Amygdala (tissue), 56 donors: ENCODE data around the gene SF3B2.
"Not testable (repeated sequence)": the region's sequence is repeated elsewhere in the genome, so short reads cannot be mapped to it uniquely, and the experiment has no call there.

ENCODE experiments used
- DNase-seq, 56 donors: peaks; one replicate each; lab custom pipeline; 2025; lab: John Stamatoyannopoulos, UW

SF3B2 gene

DNA sequence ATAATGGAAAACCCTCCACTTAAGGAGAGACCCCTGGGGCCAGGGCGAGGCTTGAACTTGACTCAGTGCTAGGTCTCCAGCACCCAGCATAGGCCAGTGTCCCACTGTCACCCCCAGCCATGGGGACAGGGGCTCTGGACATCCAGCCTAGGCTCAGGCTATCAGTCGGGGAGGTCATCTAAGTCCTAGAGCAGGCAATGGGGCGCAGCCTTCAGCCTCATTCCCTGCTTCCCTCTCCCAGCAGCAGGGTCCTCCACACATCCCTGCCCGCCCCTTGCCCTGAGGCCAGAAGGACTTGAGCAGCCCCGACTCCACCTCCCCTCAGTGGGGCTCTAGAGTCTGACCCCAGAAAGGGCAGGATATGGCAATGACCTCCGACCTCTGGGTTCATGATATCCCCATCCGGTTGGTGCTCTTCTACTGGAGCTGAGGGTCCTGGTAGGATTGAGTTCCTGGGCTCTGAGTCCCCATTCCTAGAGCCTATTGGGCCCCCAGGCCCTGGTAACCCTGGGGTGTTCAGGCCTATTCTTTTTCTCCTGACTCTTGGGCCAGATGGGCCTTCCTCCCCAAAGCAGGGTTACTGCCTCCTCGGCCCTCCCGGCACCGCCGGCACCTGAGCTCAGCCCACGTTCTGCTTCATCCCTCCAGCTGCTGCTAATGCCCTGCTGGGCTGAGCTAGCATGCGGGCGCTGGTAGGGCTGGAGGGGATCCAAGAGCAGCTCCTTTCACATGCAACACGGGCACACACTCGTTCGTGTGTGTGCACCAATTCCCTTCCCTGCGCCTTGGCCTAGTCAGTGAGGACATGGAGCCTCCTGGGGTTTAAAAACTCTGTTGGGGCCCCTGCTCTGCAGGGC, 36.0 kb upstream of the SF3B2 start:
- DNase-seq = no peak

DNA sequence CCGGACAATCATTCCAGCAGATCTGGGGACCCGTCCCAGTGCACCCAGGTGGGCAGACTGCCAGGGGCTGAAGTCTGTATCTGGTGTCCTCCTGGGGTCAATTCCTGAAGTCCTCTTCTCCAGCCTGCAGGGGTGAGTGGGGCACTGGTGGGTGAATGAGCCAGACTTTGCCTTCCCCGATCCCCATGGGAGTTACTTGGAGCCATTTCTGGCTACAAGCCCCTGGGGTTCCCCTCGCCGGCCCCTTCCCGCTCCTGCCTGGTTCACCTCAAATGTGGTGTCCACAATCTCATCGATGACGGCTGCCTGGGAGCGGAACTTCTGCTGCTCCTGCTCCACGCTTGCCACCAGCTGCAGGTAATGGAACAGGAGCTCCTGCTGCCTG, 35.4 kb upstream of the SF3B2 start:
- DNase-seq = no peak

DNA sequence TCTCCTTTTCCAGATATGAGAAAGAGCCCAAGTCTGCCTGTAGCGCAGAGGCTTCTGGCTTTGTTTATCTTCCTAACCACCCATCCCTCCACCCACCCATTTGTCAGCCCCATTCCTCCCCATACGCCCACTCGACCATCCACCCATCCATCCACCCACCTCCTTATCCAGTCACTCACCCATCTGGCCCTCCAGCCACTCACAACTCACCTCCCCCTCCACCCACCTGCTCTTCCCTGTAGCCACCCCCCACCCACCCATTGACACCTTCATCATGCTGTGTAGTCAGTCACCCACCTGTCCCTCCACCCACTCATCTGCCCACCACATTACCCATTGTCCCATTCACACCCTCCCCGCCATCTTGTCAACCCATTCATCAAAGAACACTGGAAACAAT, 34.8 kb upstream of the SF3B2 start:
- no peak for DNase-seq

DNA sequence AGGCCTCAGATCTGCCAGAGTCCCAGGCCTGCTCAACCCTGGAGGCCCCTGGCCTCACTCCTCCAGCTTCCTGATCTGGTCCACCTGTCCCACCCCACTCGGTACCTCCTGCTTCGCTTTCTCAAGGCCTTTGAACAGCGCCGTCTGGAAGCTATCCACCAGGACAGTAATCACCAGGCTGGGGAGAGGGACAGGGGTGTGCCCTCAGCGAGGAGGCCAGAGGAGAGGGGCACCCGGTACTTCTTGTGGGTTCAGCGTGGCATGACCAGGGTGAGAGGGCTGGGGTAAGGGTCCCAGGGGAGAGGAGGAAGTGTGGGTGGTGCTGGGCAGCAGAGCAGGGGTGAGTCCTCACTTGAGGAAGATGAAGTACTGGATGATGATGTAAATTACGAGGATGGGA, 32.0 kb upstream of the SF3B2 start:
- DNase-seq = no peak

DNA sequence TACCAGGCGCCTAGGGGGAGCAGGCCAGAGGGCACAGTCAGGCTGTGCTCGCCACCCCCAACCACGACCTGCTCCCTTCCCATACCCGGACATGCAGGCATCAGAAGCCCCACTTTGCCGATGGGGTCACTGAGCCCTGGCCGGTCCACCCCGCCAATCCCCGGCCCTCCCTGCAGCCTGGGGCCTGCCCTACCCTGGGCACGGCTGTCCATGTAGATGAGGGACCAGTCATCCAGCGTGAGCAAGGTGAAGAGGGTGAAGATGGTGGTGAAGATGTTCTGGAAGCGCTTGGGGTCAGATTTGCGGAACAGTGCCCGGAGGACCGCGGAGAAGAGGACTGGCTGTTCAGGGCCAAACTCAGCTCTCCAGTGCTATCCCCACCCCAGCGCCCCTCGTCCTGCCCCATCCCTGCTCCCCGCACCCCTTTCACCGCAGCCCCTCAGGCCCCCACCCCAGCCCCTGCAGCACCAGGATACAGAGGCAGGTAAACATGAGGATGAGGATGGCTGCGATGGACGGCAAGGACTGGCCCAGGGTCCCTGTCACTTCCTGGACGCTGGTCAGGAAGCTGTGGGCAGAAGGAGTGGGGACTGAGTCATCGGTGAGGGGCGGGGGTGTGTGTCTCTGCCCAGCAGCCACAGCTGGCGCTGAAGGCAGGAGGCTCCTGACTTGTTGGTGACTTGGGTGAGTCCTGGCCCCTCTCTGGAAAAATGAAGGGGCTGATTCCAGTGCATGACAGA, 31.4 kb upstream of the SF3B2 start:
- no peak for DNase-seq

DNA sequence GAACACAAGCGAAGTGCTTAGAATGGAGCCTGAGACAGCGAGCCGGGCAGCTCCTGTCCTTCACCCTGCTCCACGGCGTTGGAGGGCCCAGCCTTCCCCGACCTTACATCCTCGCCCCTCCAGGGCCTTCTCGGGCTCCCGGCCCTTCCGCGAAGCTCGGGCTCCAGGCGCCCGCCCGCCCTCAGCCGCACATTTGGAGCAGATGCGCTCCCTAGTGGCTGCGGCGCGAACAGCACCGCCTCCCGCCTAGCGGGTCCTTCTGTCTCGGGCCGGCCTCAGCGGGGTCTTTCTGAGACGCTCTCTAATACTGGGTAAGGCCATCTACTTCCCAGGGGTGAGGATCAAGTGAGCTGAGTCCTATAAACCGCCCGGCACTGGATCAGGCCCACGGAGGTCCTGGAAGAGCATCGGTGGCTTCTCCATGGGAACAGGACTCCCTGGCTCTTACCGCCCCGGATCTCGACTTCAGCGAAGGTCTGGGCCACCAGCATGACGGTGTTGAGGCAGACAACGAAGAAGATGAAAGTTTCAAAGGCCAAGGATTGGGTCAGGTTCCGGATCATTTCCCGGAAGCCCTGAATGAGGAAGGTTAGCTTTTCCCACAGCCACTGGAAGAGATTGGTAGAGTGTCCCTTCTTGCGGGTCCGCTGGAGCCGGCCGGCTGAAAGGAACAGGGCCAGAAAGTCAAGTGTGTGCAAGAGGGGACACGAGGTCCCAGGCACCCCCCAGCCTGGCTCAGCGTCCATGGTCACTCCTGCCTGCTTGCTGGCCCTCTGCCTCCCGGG, 29.6 kb upstream of the SF3B2 start:
- peak in 40 of 56 donors; percentile 1 to 75 (median 26) for DNase-seq

DNA sequence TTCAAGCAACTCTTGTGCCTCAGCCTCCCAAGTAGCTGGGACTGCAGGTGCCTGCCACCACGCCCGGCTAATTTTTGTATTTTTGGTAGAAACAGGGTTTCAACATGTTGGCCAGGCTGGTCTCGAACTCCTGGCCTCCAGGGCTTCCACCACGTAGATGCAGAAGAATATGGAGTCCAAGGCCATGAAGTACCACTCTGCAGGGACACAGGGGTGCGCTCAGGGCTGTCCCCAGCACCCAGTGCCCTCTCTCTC, 29.1 kb upstream of the SF3B2 start:
- not testable (repeated sequence) for DNase-seq

DNA sequence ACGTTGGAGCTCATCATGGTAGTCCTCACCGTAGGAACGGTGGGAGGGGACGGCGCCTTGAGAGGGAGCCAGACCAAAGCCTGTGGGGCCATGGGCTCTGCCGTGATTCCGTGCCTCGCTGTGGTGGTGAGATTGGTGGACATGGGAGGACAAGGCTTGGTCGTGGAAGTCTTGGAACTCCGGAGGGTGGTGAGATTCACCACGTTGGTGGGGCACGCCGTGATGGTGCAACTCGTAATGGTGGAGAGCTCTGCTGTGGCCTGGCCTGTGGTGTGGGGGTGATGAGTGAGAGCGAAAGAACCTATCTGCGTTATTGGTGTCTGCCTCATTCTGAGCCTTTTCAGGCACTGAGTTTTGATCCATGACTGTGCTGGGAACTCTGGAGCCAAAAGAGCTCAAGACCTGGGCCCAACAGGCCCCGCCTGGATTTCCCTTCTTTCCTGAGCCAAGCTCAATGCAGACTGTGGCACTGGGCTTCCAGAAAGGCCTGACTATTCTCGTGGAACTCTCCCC, 26.1 kb upstream of the SF3B2 start, which contains the start of gene CATSPER1:
Gene CATSPER1 (minus strand): TSS at position 463 of the 513 bp plus-strand sequence. CDS start 100 bp downstream, at position 363.
- no peak for DNase-seq

DNA sequence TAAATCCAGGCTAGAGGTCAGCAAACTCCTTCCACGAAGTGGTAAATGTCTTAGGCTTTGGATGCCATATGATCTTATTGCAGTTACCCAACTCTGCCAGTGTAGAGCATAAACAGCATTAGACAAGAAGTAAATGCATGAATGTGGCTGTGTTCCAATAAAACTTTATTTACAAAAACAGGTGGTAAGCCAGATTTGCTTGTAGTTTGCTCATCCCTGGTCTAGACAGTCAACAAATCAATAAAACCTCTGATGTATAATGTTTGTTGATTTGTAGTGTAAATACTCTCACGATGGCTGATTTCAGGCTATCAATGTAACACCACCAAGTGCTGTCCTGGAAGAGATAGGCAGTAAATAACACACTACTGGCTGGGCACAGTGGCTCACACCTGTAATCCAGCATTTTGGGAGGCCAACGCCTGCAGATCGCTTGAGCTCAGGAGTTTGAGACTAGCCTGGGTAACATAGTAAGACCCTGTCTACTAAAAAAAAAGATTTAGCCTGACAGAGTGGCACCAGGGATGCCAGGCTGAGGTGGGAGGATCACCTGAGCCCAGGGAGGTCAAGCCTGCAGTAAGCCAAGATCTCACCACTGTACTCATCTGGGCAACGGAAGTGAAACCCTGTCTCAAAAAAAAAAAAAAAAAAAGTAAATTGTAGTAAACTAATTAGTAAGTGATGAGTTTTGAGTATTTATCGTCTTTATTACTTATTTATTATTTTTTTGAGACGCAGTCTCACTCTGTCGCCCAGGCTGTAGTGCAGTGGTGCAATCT, 19.0 kb upstream of the SF3B2 start:
- DNase-seq = no peak

DNA sequence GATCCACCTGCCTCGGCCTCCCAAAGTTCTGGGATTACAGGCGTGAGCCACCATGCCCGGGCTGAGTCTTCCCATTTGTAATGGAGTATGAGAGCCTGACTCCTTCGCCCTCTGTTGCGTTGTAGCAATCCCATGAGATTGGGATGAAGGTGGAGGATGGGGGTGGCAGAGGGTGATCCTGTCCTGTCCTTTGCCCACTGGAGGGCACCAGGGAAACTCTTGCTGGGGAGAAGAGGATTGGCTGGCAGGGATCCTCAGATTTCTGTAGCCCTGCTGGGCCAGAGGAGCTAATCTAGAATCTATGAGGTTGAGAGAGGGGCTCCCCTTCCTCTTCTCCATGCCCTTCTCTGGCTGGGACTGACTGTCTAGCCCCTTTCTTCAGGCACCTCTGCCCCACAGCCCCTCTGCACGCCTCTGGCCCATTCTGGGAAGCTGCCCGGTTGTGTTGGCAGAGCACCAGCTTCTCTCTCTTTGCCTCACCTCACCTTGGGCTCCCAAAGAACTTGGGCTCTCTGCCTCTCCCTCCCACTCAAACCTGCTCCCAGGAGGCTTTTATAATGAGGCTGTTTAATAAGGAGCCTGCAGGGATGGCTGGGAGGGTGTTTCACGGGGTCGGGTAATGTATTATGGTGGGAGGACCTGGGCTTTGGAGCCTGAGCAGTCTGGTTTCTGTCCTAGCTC, 16.4 kb upstream of the SF3B2 start:
- no peak for DNase-seq

DNA sequence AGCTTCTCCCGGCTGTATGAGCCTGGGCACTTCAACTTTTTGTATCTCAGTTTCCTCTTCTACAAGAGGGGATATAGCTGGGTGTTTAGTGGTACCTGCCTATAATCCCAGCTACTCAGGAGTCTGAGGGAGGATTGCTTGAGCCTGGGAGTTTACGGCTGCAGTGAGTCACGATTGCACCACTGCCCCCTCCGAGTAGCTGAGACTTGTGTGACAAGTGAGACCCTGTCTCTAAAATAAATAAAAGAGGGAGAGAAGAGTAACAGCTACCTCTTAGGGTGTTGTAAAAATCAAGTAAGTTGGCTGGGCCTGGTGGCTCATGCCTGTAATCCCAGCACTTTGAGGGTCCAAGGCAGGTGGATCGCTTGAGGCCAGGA, 15.8 kb upstream of the SF3B2 start:
- DNase-seq = no peak

DNA sequence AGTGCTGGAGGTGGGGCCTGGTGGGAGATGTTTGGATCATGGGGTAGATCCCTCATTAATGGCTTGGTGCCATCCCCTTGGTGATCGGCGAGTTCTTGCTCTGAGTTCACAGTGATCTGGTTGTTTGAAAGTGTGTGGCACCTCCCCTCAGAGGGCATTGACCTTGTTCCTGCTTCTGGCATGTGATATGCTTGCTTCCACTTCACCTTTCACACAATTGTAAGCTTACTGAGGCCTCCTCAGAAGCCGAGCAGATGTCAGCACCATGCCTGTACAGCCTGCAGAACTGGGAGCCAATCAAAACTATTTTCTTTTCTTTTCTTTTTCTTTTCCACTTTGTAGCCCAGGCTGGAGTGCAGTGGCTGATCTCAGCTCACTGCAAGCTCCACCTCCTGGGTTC, 14.8 kb upstream of the SF3B2 start:
- no peak for DNase-seq

DNA sequence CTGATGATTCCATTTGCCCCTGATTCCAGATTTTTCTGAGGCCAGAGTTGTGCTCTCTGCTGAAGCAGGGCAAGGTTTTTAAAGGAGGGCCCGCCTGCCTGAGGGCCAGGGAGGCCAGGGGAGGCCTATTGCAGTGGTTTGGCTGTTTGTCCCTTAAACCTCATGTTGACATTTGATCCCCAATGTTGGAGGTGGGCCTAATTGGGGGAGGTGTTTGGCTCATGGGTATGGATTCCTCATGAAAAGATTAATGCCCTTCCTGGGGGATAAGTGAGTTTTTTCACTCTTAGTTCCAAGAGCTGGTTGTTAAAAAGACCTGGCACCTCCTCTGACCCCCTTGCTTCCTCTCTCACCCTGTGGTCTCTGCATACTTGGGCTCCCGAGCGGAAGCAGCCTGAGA, 12.4 kb upstream of the SF3B2 start:
- DNase-seq = no peak

DNA sequence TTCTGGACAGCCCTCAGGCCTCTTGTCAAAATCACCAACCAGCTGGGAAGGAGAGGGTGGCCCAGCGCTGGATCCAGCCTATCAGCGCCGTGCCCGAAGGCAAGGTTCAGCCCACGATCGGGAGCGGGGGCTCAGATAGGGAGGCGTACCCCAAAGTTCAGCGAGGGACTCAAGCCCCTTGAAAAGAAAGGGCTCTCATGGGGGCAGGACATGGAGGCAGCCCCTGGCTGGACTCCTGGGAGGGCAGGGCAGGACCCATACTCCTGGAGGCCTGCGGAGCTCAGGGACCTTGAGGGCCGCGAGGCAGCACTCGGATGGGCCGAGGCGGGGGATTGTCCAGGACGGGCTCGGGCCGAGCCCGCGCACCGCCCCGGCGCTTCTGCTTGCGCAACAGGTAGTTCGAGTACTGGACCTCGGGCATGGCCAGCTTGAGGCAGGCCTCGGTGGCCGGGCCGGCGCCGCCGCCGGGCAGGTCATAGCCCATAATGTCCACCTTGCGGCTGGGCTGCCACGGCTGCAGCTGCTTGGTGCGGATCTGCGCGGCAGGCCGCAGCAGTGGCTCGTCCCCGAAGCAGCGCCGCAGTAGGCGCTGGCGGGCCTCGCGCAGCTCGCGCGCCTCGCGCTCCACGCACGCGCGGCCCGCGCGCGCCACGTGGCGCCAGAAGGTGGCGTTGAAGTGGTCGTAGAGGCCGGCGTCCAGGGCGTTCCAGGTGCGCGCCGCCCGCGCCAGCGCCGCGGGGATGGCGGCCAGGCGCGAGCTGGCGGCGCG, 9.8 kb upstream of the SF3B2 start:
- no peak for DNase-seq

DNA sequence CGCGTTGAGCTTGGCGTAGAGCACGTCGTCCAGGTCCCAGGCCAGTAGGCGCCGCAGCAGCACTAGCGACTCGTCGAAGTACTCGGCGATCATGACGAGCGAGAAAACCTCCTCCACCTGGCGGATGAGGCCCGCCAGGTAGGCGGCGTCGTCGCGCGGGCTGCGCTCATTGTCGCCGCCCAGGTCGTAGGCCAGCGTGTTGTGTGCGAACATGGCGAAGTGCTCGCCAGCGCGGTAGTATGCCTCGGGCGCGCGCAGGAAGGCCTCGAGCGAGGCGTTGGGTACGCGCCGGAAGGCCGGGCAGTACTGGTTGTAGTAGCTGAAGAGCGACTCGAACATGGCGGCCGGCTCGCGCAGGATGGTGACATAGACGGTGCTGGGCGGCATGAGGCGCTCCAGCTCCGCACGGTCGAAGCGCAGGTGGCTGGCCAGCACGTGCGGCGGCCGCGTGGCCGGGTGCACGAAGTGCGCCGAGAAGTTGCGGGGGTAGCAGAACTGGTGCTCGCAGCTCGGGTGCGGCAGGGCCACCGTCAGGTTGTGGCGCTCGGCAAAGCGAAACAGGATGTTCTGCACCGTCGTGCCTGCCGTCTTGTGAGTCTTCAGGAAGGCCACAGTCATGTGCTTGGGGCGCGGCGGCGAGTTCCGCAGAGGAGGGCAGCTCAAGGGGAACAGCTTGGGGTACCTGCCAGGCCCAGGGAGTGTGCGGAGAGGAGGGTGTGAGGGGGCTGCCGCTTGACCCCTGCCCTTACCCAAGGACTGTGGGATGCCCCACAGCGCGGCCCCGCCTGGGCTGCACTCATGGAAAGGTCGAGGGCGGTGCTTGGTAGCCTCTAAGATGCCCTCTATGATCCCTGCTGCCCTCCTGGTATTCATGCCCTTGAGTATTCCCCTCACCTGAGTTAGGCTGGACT, 8.9 kb upstream of the SF3B2 start:
- DNase-seq = no peak

DNA sequence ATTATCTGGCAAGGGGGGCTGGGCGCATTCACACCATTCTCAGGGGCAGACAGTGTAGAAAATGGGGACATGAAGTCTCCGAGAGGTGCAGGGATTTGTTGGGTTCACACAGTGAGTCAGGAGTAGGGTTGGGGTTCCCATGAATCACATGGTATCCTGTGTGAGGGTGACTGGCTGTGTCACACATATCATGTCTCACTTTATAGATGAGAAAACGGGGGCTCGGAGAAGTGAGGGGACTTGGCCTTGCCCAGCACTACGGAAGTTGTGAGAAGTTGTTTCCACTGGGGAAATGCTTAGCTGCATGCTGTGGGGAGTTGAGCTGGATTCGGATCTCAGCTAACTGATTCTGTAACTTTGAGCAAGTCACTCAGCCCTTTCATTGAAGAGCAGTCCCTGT, 7.4 kb upstream of the SF3B2 start:
- no peak for DNase-seq

DNA sequence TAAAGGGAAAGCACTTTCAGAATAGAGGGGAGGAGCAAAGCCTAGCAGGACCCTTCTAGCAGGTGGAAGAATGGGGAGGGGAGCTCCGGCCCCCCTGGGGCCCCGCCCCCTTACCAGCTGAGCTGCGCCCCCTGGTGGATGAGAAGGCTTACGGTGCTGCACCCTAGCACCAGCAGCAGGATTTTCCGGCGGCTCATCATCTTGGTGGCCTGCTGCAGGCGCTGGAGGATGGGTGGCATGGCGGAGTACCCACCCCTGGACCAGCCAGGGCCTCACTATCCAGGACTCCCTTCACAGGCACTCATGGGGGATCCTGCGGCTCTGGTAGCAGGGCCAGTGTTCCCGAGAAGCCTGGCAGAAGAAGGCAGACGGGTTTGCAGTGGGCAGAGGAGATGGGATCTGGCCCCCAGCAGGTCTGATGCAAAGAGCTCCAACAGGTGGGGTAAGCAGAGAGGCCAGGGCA, 7.0 kb upstream of the SF3B2 start:
- DNase-seq = peak in 52 of 56 donors; percentile 10 to 83 (median 51)

DNA sequence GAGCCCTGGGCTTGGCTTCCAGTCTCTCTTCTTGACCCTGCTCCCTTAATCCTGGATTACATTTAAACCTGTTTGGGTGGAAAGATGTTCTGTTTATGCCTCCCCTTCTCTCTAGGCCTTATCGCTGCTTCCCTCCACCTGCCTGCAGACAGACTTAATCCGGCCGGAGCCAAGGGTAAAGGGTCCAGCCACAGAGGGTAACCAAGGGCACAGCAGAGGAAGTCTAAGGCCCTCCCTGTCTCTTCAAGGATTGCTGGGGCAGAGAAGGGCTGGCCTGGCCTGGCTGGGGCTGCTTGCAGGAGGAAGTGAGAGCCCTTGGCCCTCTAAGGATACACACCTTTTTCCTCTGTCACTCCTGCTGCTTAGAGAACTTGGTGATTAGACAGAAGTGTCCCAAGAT, 5.3 kb upstream of the SF3B2 start:
- no peak for DNase-seq
